G401 (cell line): Measurements from ENCODE around the gene SNRPE. TPM values are rescaled to one million over a fixed set of nuclear protein-coding genes. Genes with fewer than 3 reads are reported as not detected.
A peak's percentile ranks its signal among the peaks of the same experiment; 100 is the strongest.

Experiments used
- DNase-seq: peaks from one replicate; pipeline ENCODE4 v3.0.0-alpha.2; 2015; ENCODE audit warnings: low spot score
- in situ Hi-C: cut with HindIII; loops from 2 replicates; pipeline ENCODE4 v1.10.0; 2016; ENCODE audit warnings: low sequenced_read_pairs, mixed read lengths
- total RNA-seq: library from RNA; depleted of rRNA; stranded (reverse); fragments of >200 nt; shearing (Covaris generic); gene quantifications from 2 replicates; pipeline ENCODE4 v1.2.3, GENCODE V29; 2014

The SNRPE gene
- total RNA-seq, 1 experiment from 2014 or later = 149 TPM

DNA sequence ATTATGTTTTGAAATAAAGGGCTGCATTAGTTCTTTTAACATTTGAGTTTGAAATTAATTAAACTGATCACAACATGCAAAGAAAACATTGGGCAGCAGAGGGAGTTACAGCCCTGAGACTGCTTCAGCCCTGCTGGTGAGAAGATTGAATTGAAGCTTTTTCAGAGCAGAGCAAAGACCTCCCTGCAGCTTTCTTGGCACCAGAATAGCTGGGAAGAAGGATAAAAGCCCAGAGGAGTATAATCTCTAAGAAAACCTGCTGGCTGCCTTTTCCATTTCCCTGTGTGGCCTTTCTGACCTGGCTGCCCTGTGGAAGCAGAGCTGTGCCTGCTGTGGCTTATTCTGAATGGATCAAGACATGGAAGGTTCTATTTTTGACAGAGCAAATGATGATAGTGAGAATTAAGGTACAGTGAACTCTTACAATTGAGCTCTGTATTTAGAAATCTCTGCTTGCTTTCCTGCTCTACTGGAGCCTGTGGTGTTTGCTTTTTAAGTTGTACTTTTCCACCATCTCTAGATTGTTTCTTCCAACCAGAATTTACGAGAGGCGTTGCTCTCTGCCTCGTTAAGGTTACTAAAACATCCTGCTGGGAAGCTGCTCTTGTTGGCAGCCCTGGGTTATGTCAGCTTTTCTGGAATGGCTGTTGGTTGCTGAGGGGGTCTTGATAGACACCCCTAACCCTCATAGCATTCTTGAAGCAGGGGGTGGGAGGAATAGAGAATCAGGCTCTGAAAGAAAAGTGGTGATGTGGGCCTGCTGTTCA lies 9.9 kb downstream of the SNRPE start:
- DNase-seq = peak; percentile 78
- in situ Hi-C loops = loop anchor here (25.0 kb wide), 1 partner anchor 266 kb away; no protein-coding TSS in a partner anchor

GRCh38 chr1:203873094-203873493 lies 11.7 kb downstream of the SNRPE start:
- in situ Hi-C loops = loop anchor here (25.0 kb wide), 1 partner anchor 264 kb away; no protein-coding TSS in a partner anchor
- no peak for DNase-seq

- in situ Hi-C loops = no loop called here
- no peak for DNase-seq
Observed at GRCh38 chr1:203878422-203878821, 17.0 kb downstream of the SNRPE start.

DNA sequence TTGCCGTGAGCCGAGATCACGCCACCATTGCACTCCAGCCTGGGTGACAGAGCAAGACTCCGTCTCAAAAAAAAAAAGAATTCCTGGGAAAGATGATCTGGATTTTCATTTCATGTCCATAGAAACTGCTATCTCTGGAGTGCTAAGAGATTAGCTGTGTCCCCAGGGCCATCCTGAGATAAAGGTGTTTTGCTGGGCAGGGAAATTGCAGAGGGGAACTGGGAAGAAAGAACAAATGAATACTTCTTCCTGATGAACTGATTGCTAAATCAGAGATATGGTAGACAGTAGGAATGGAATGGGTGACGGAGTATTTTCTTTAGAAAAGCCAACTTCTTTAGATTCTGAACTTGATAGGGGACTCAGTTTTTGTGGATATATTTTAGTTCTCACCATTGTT lies 19.2 kb downstream of the SNRPE start:
- no peak for DNase-seq
- in situ Hi-C loops = no loop called here

DNA sequence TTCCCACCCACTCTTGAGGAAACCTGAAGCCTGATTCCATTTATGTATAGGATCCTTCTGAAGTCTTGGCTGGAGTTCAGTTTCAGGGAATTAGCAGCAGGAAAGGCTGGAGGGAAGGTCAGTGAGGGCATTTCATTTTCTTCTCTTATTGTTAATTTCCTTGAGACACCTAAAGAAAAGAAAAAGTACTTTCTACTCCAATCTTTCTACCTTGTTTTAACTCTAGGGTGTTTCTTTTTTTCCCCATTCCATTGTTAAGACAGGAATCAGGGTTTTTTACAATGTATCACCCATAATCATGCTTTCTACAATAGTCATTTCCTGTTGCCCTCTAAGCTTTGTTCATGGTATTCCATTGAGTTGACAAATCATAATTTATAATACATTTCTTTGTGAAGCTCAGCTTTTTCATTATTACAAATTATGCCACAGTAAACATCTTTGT lies 27.4 kb downstream of the SNRPE start:
- in situ Hi-C loops = no loop called here
- DNase-seq = no peak

- in situ Hi-C loops = no loop called here
- DNase-seq = no peak
Observed at GRCh38 chr1:203891950-203892349, 30.6 kb downstream of the SNRPE start.

DNA sequence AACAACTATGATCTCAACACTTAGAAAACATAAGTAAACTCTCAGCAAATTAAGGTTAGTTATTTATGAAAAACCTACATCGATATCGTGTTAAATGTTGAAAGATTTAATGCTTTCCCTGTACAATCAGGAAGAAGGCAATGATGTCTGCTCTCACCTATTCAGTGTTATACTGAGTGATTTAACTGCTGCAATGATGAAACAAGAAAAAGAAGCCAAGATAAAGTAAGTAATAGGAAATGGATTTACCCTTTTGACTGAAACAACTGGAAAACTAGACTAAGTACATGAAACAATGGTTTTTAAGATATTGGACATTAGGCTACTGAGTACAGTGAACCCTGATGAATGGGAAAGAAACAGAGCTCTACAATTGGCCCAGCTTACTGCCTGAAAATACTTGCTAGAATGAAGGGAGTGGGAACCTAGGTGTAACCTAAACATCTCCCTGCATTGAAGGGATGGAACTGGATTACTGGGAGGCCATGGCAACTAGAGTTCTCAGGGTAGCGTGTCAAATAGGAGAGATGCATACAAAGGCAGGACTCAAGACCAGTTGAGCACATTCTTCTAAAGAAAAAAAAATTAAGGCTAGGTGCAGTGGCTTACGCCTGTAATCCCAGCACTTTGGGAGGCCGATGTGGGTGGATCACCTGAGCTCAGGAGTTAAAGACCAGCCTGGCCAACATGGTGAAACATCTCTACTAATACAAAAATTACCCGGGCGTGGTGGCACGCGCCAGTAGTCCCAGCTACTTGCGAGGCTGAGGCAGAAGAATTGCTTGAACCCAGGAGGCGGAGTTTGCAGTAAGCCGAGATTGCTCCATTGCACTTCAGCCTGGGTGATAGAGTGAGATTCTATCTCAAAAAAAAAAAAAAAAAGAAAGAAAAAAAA lies 37.3 kb downstream of the SNRPE start:
- DNase-seq = no peak
- in situ Hi-C loops = no loop called here

- in situ Hi-C loops = no loop called here
- DNase-seq = no peak
Observed at GRCh38 chr1:203899353-203899716, 37.9 kb downstream of the SNRPE start.

DNA sequence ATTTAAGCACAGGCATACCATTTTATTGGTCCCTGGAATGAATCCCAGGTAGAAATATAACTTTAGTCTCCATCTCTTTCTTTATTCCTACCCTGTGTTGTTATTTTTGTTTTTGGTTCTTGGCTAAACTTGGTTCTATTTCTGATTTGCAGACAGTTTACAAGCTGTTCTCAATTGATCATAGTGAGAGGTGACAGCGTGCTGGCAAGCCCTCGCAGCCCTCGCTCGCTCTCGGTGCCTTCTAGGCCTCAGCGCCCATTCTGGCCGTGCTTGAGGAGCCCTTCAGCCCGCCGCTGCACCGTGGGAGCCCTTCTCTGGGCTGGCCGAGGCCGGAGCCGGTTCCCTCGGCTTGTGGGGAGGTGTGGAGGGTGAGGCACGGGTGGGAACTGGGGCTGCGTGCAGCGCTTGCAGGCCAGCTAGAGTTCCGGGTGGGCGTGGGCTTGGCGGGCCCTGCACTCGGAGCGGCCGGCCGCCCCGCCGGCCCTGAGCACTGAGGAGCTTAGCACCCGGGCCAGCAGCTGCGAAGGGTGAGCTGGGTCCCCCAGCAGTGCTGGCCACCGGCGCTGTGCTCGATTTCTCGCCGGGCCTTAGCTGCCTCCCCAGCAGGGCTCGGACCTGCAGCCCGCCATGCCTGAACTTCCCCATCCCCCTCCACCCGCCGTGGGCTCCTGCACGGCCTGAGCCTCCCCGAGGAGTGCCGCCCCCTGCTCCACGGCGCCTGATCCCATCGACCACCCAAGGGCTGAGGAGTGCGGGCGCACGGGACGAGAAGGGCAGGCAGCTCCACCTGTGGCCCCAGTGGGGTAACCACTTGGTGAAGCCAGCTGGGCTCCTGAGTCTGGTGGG lies 38.7 kb downstream of the SNRPE start:
- DNase-seq = no peak
- in situ Hi-C loops = no loop called here

DNA sequence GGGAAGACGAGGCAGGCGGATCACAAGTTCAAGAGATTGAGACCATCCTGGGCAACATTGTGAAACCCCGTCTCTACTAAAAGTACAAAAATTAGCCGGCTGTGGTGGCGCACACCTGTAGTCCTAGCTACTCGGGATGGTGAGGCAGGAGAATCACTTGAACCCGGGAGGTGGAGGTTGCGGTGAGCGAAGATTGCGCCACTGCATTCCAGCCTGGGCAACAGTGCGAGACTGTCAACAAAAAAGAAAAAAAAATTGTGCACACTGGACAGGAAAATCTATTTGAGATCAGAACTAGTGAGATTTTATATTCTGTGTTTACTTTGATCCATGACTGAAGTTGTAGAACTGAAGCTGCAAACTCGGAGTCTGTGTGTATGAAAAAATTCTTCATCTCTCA lies 40.2 kb downstream of the SNRPE start:
- no peak for DNase-seq
- in situ Hi-C loops = no loop called here

- in situ Hi-C loops = no loop called here
- DNase-seq = no peak
Observed at GRCh38 chr1:203905275-203905674, 43.9 kb downstream of the SNRPE start.

GRCh38 chr1:203906932-203907331 lies 45.5 kb downstream of the SNRPE start:
- in situ Hi-C loops = no loop called here
- DNase-seq = no peak

- DNase-seq = no peak
- in situ Hi-C loops = no loop called here
Observed at GRCh38 chr1:203907901-203908300, 46.5 kb downstream of the SNRPE start.

DNA sequence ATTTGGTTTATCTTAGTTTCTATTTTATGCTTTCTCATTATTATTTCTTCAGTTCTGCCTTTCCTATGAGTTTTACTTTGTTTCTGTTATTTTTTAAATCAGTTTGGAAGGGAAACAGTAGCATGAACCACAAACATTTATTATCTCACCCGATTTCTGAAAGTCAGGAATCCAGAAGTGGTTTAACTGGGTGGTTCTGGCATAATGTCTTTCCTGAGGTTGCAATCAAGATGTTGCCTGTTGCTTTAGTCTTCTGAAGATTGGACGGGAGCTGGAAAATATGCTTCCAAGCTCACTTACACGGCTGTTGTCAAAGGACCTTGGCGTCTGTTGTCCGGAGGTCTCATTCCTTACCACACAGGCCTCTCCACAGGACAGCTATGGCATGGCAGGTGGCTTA lies 50.4 kb downstream of the SNRPE start:
- in situ Hi-C loops = no loop called here
- DNase-seq = no peak

DNA sequence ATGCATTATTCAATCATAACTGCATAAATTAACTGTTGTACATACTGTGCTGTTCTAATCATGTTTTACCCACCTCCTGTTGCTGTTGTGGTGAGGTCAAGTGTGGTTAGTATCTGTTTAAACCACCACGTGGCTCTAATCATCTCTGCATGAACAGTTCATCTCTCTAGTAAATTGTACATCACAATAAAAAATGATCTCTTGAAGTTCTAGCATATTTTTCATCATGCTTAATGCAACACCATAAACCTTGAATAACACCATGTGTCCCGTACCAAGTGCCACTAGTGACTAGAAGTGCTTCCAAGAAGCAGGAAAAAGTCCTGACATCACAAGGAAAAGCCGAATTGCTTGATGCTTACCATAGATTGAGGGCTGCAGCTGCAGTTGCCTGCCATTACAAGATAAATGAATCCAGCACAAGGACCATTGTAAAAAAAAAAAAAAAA lies 51.7 kb downstream of the SNRPE start:
- DNase-seq = no peak
- in situ Hi-C loops = no loop called here

DNA sequence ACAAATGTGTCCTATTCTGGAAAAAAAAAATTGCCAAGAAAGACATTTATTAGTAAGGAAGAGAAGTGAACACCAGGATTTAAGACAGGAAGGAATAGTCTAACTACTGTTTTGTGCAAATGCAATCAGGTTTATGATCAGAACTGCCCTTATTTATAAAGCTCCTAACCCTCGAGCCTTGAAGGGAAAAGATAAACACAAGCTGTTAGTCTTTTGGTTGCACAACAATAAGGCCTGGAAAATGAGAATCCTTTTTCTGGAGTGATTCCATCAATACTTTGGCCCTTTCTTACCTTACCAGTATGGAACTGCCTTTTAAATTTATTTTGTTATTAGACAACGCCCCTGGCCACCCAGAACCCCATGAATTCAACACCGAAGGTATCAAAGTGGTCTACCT lies 52.9 kb downstream of the SNRPE start:
- no peak for DNase-seq
- in situ Hi-C loops = no loop called here

DNA sequence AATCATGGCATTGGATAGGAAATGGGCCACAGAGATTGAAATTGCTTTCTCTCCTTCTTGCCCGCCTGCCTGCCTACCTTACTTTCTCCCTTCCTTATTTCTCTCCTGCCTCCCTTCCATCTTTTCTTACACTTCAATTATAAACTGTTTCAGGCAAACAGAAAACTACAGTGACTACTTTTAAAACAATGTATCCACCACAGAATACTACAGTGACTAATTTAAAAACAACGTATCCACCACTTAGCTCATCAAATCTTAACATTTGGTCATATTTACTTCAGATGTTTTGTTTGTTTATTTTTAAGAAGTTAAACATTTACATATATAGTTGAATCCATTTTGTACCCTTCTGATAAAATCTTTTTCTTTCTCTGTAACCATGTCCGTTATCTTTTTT lies 54.4 kb downstream of the SNRPE start:
- in situ Hi-C loops = no loop called here
- DNase-seq = no peak

GRCh38 chr1:203916756-203917155 lies 55.4 kb downstream of the SNRPE start:
- in situ Hi-C loops = no loop called here
- no peak for DNase-seq
